Urinary bladder (tissue), 4 donors: ENCODE data around the gene SLC24A4. TPM values are rescaled to one million over a fixed set of nuclear protein-coding genes. Genes with fewer than 3 reads are reported as not detected.
"Not testable (repeated sequence)": the region's sequence is repeated elsewhere in the genome, so short reads cannot be mapped to it uniquely, and the experiment has no call there.

Experiments used
- DNase-seq: peaks from one replicate; pipeline ENCODE4 v3.0.0-alpha.2; 2015; ENCODE audit errors: extremely low spot score
- H3K27ac ChIP-seq: one replicate; pipeline ENCODE4 v1.5.1; 2013; ENCODE audit warnings: low read depth, mild to moderate bottlenecking, moderate library complexity
- H3K36me3 ChIP-seq: one replicate; pipeline ENCODE4 v1.6.1; 2013; ENCODE audit warnings: mild to moderate bottlenecking, moderate library complexity; ENCODE audit not compliant: insufficient read depth
- H3K4me1 ChIP-seq: one replicate; pipeline ENCODE4 v1.6.1; 2013; ENCODE audit warnings: mild to moderate bottlenecking, moderate library complexity; ENCODE audit not compliant: insufficient read depth
- H3K4me3 ChIP-seq: one replicate; pipeline ENCODE4 v1.5.1; 2013; ENCODE audit warnings: low read depth, low read length
- WGBS: extraction: QIAGEN DNeasy Blood & Tissue Kit; methylation state at CpG from one replicate; pipeline ENCODE4 v1.1.7; 2013; 5-methylcytosine and 5-hydroxymethylcytosine counted together
- polyA plus RNA-seq: library from polyadenylated mRNA; stranded (reverse); fragments of 200-250 nt; gene quantifications from one replicate; pipeline ENCODE4 v1.2.3, GENCODE V29; 2013
- total RNA-seq: library from RNA; depleted of rRNA; stranded (reverse); fragments of >200 nt; gene quantifications from one replicate; pipeline ENCODE4 v1.2.3, GENCODE V29; 2014
- donor health status: healthy with polysubstance abuse.
- donor health status: healthy.

The SLC24A4 gene
- total and polyA plus RNA-seq, 2 donors = 0.18 to 0.85 TPM

DNA sequence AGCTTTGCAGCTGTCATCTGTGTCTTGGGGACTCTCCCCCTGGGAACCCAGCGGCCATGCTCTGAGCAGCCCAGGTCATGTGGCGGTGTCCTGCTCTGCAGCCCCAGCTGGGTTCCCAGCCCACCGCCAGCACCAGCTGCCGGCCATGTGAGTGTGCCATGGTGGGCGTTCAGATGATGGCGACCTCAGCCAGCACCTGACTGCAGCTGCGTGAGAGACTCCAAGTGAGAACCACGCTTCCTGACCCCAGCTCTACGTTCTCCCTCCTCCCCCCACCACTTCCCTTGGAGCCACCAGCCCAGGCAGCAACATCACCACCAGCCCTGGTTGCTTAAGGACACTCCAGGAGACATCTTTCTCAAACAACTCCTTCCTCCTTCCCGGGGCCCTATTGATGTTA, 68.8 kb downstream of the SLC24A4 start:
- no peak overlapping the region for H3K4me3 ChIP-seq
- WGBS = 87% methylated on average over 10 of the region's 10 CpGs
- H3K27ac ChIP-seq = no peak overlapping the region
- H3K36me3 ChIP-seq = no peaks in the 10 kb centered on the region
- no peaks in the 10 kb centered on the region for H3K4me1 ChIP-seq
- no peak for DNase-seq

DNA sequence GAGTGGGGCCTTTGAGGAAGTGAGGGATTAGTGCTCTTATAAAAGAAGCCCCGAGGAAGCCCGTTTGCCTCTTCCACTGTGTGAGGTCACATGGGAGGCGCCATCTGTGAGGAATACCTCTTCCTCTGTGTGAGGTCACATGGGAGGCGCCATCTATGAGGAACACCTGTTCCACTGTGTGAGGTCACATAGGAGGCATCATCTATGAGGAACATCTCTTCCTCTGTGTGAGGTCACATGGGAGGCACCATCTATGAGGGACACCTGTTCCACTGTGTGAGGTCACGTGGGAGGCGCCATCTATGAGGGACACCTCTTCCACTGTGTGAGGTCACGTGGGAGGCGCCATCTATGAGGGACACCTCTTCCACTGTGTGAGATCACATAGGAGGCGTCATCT, 69.7 kb downstream of the SLC24A4 start:
- no peak for DNase-seq
- H3K36me3 ChIP-seq = no peaks in the 10 kb centered on the region
- 71% methylated on average over 9 of the region's 9 CpGs for WGBS
- H3K4me3 ChIP-seq = no peak overlapping the region
- no peak overlapping the region for H3K27ac ChIP-seq
- no peaks in the 10 kb centered on the region for H3K4me1 ChIP-seq

DNA sequence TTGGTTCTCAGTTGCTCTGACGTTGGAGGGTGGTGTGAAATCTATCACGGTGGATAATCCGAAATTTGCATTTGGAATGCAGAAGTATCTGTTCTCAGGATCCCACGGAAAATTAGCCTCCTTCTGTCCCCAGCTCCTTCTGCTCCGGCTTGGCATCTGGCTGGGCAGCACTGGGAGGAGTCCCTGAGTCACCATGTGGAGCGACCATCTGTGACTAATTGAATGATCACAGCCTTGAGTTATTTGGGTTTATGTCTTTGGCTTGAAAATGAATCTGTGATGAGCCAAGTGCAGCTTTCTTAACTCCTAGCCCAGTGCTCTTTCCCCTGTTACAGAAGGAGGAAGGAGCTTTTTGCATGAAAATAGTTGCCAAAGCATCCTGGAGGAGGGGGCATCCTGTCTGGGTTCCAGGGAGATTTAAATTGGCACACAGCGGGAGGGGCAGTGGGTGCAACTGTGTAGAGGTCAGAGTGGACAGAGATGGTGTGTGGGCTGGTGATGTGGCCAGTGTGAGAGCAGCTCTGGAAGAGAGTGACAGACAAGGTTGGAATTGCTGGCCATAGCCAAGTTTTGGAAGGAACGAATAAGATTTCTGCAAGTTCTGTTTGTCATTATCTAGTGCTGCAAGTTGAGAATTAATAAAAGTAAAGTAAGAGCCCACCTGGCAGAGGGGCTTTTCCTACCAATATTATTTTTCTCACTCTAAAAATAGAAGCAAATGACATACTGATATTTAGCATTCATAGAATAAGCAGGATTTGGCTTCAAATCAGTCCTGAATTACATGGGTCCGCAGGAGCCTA, 74.4 kb downstream of the SLC24A4 start:
- 60% methylated on average over 9 of the region's 9 CpGs for WGBS
- H3K36me3 ChIP-seq = no peaks in the 10 kb centered on the region
- DNase-seq = no peak
- H3K27ac ChIP-seq = no peak overlapping the region
- H3K4me1 ChIP-seq = no peaks in the 10 kb centered on the region
- H3K4me3 ChIP-seq = no peak overlapping the region

DNA sequence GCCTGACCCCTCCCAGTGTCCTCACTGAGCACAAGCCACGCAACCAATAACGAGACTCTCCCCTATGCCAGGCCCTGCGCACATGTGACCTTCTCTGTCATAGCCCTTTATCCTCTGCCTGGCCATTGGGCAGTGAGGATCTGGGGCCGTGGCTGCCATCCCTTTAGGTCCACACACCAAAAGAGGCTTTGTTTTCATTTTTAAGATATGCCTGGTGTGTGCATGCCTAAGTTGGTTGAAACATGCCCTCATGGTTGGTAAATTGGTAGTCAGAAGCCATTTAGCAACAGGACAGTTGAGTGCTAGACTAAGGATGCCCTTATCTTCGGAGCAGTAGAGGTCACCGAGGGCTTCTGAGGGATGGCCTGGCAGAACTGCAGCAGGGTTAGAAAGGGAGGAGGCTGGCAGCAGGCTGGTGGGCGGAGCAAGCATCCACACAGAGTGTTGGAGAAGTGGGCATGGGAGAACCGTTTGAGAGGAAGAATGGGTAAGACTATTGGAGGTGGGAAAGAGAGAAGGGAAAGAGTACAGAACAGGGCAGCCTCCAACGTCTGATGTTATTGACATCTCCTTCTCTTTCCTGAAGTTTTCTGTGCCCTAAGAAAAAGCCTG, 75.1 kb downstream of the SLC24A4 start:
- Histone ChIP-seq H3K4me3 (no peak overlapping the region), H3K4me1 (no peaks in the 10 kb centered on the region), H3K27ac (no peak overlapping the region), H3K36me3 (no peaks in the 10 kb centered on the region)
- no peak for DNase-seq
- WGBS = 84% methylated on average over 9 of the region's 9 CpGs

DNA sequence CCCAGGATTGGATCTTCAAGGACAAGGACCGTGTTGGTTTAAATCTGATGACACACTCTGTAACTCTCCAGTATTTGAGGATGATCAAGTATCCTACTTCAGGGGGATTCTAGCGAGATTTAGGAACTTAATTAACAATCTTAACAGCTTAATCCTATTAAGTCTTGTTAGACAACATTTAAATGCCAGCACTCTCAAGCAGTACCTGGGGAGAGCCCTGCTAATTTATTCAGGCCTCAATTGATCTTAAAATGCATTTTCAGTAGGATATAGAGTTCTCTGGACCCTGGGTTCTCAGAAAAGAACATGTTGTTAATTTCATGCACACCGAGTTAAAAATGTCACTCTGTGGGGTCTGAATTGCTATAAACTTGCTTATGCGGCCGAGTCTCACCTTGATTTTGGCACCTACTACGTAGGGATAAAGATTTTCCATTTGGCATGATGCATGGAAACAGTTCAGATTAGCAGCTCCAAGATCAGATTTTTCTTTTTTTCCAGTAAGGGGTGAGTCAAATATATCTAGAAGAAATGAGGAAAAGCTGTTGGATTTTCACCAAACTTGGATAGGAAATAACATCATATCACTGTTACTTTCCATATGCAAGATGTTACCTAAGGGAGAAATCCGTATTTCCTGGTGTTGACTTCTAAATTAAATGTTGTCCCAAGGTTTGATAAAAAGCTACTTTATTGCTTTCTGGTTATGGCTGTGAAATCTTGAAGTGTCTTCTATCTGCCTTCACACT, 76.1 kb downstream of the SLC24A4 start:
- Histone ChIP-seq H3K27ac (no peak overlapping the region), H3K4me3 (no peak overlapping the region), H3K36me3 (no peaks in the 10 kb centered on the region), H3K4me1 (no peaks in the 10 kb centered on the region)
- no peak for DNase-seq
- 80% methylated on average over 7 of the region's 7 CpGs for WGBS

DNA sequence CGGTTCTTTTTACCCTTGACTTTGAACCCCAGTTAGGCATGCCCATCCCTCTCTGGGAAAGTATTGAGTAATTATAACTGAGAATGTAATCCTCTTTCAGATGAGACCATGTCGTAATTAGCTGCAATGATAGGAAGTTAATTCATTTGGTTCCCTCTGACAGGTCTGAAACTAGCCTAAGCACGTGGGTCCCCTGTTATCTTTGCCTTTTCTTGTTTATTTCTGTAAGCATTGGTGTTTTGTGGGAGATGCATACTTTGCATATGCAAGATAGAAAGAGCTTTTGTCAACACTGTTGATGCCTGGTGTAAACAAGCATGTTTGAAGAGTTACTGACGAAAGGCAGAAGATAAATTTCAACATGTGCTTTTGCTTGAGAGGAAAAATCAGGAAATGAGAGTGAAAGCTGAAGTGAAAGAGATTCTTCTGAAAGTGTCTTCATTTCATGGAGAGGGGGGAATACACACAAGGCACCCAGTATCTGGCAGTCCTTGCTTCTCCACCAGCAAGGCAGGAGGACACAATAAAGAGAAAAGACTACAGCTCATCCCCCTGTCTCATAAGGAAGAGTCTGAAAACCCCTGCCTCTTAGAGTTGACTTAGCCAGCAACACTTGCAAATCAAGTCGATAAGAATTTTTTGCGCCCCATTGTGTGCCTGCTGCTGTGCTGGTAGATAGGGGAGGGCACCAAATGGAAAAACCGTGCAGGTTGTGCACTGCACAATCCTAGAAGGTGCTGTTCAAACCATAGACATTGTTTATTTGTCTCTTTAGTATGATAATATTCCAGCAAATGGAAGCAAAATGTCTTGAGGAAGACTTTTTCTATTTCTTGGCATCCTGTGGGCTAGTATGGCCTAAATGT, 77.8 kb downstream of the SLC24A4 start:
- Histone ChIP-seq H3K36me3 (no peaks in the 10 kb centered on the region), H3K4me1 (no peaks in the 10 kb centered on the region), H3K27ac (peak overlapping the region; percentile 32), H3K4me3 (no peak overlapping the region)
- DNase-seq = no peak
- 62% methylated on average over 7 of the region's 7 CpGs for WGBS

DNA sequence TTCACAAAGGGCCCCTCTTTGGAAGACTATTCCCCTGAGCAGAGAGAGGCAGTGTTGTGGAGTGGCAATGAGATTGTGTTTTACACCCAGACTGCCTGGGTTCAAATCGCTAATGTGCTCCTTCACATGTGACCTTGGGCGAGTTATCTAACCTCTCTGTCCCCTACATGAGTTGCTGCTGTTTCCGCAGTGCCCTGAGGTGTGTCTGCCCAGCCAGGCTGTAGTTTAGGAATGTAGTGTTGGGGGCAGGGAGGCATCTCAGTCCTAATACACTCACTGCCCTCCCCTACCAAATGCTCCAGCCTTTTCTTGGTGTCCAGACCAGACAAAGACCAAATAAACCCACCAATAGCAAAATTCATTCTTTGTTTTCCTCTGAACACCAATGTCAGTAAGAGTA, 78.6 kb downstream of the SLC24A4 start:
- Histone ChIP-seq H3K36me3 (no peaks in the 10 kb centered on the region), H3K4me1 (no peaks in the 10 kb centered on the region), H3K4me3 (no peak overlapping the region), H3K27ac (no peak overlapping the region)
- no peak for DNase-seq
- 75% methylated on average over 3 of the region's 3 CpGs for WGBS

DNA sequence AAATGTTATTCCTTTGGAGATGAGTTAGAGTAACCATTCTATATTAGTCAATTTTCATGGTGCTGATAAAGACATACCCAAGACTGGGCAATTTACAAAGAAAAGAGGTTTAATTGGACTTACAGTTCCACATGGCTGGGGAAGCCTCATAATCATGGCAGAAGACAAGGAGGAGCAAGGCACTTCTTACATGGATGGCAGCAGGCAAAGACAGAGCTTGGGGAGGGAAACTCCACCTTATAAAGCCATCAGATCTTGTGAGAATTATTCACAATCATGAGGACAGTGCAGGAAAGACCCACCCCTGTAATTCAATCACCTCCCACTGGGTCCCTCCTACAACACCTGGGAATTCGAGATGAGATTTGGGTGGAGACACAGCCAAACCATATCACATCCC, 79.5 kb downstream of the SLC24A4 start:
- H3K27ac ChIP-seq, H3K4me1 ChIP-seq, H3K36me3 ChIP-seq, H3K4me3 ChIP-seq, DNase-seq: not testable (repeated sequence)
- 89% methylated on average over 1 of the region's 1 CpG for WGBS

DNA sequence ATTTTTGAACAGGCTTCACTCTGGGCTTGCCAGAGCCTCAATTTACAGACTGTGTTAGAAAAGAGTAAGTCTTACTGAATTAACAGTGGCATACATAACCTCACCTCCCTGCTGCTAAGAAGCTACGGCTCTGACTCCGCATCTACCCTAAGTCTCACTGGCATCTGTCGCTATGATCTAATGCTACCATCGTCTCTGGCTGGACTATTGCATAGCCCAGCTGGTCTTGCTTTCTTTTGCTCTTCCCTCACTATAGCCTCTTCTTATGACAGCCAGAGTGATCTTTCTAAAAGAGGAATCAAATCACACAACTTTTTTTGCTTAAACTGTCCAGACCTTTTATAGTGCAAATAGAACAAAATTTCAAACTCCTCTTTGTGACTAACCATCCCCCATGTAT, 81.1 kb downstream of the SLC24A4 start:
- no peak overlapping the region for H3K27ac ChIP-seq
- no peaks in the 10 kb centered on the region for H3K36me3 ChIP-seq
- no peak for DNase-seq
- H3K4me1 ChIP-seq = no peaks in the 10 kb centered on the region
- 74% methylated on average over 4 of the region's 4 CpGs for WGBS
- no peak overlapping the region for H3K4me3 ChIP-seq

DNA sequence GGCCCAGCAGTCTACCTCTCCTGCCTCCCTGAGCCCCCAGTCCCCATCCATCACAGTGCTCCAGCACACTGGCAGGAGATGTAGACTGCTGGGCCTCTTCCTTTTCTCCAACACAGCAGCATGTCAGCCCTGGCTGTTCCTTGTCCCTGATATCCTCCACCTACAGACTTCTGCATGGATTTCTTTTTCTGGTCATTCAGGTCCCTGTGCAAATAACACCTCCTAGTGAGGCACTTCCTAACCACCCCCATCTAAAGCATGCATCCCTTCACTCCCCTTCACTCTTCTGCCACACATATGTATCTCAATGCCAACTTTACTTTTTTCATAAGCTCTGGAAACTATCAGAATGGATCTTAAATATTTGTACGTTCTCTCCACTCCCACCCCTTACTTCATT, 81.5 kb downstream of the SLC24A4 start:
- no peak for DNase-seq
- H3K4me1 ChIP-seq = no peaks in the 10 kb centered on the region
- no peaks in the 10 kb centered on the region for H3K36me3 ChIP-seq
- no peak overlapping the region for H3K27ac ChIP-seq
- no peak overlapping the region for H3K4me3 ChIP-seq
- 61% methylated on average over 1 of the region's 1 CpG for WGBS

DNA sequence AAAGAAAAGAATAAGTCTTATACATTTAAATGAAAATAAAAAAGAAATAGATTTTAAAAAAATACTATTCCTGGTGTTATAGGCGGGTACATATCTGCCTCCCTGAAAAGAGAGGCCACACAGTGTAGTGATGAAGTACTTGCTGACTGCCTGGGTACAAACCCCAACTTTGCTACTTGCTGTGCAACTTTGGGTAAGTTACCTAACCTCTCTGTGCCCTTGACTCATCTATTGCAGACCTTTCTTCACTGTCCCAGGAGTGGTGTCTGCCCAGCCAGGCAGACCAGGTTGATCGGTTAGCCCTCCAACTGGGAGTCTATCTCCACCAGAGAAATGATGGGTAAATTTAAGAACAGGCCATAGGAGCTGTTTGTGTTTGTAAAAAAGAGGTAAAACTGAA, 82.0 kb downstream of the SLC24A4 start:
- H3K36me3 ChIP-seq = no peaks in the 10 kb centered on the region
- DNase-seq = no peak
- WGBS = 96% methylated on average over 2 of the region's 2 CpGs

DNA sequence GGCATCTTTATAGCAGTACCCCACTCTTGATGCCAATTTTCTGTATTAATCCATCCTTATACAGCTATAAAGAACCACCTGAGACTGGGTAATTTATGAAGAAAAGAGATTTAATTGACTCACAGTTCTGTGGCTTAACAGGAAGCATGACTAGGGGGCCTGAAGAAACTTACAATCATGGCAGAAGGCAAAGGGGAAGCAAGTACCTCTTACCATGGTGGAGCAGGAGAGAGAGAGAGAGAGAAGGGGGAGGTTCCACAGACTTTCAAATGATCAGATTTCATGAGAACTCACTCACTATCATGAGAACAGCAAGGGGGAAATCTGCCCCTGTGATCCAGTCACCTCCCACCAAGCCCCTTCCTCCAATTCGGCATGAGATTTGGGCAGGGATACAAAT, 84.4 kb downstream of the SLC24A4 start:
- Histone ChIP-seq H3K4me1 (no peaks in the 10 kb centered on the region), H3K27ac (no peak overlapping the region), H3K4me3 (no peak overlapping the region), H3K36me3 (no peaks in the 10 kb centered on the region)
- no peak for DNase-seq
- WGBS = 80% methylated on average over 1 of the region's 1 CpG

More for the DNA sequence above, 82.0 kb downstream of the SLC24A4 start:
- Histone ChIP-seq H3K4me1 (no peaks in the 10 kb centered on the region), H3K4me3 (no peak overlapping the region), H3K27ac (no peak overlapping the region)

DNA sequence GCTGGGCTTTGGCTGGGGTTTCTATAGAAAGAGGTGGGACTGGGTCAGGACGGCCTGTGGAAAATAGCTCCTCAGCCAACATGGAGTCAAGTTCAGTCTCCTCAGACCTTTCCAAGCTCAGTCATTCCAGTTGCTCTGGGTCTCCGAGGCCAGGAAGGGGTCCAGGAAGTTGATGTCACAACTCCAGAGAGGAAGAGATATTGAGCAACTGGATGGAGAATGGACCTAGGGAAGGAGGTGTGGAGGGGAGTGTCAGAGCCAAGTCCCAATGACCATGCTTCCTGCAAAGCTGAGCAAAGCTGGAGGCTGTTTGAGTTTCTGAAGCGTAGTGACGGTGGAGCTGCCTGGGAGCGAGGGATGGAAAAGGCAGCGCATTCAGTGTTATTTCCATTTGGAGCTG, 86.1 kb downstream of the SLC24A4 start:
- Histone ChIP-seq H3K27ac (peak overlapping the region; percentile 41), H3K4me3 (no peak overlapping the region)
- DNase-seq = no peak

More for the DNA sequence above, 86.1 kb downstream of the SLC24A4 start:
- no peaks in the 10 kb centered on the region for H3K36me3 ChIP-seq
- WGBS = 71% methylated on average over 6 of the region's 6 CpGs
- H3K4me1 ChIP-seq = no peaks in the 10 kb centered on the region
